Endothelial cell of umbilical vein (primary cell): ENCODE measurements around the gene SKA1. TPM values are rescaled to one million over a fixed set of nuclear protein-coding genes. Genes with fewer than 3 reads are reported as not detected.

ENCODE experiments used
- BruUV-seq: library from RNA; stranded (reverse); fragments of 400-500 nt; replicated peaks from 2 replicates; lab custom pipeline; 2021; lab: Mats Ljungman, UMichigan
- CTCF ChIA-PET: fragments of 300-600, 350-600 bp; sonication (Branson Sonifier 250); formaldehyde crosslinking; loops from one replicate; lab custom pipeline; 2021; ENCODE audit warnings: antibody characterized with exemption, inconsistent platforms; lab: Charles Lee
- POLR2A ChIA-PET: fragments of 300-600, 350-600 bp; sonication (Branson Sonifier 250); formaldehyde crosslinking; loops from one replicate; lab custom pipeline; 2021; ENCODE audit warnings: antibody characterized with exemption, inconsistent platforms; lab: Charles Lee
- DNase-seq: peaks from one replicate; pipeline ENCODE4 v3.0.0-alpha.2; 2011; ENCODE audit warnings: low read depth, low spot score
- FAIRE-seq: peaks from 2 replicates; lab custom pipeline; 2011; peaks lifted over from hg19 to GRCh38; lab: Jason Lieb, UNC
- H2AFZ ChIP-seq: 2 replicates; pipeline ENCODE4 v1.6.0; 2012; ENCODE audit warnings: low read depth, low read length, control low read depth, inconsistent platforms
- H3K27ac ChIP-seq: 2 replicates; pipeline ENCODE4 v1.5.1; 2011; ENCODE audit warnings: low read depth, mild to moderate bottlenecking, control low read depth, low read length, moderate library complexity; ENCODE audit not compliant: insufficient read depth
- H3K27me3 ChIP-seq, 2 experiments: 2 replicates each; pipeline versions ENCODE4 v1.6.0 to v1.6.1; 2011; ENCODE audit warnings: low read length in 2 of 2, mixed read lengths in 1 of 2; ENCODE audit not compliant: control insufficient read depth in 2 of 2, insufficient read depth in 2 of 2
- H3K36me3 ChIP-seq, 2 experiments: 2 replicates in 1 of 2; 3 replicates in 1 of 2; pipeline ENCODE4 v1.5.1; 2011; ENCODE audit warnings: low read length in 2 of 2, mild to moderate bottlenecking in 1 of 2, moderate library complexity in 1 of 2; ENCODE audit not compliant: control insufficient read depth in 2 of 2, insufficient read depth in 2 of 2; ENCODE audit errors: extremely low read depth in 1 of 2
- H3K4me1 ChIP-seq: 3 replicates; pipeline ENCODE4 v1.5.1; 2011; ENCODE audit warnings: mild to moderate bottlenecking, low read length; ENCODE audit not compliant: control insufficient read depth, insufficient read depth; ENCODE audit errors: extremely low read depth
- H3K4me2 ChIP-seq: 2 replicates; pipeline ENCODE4 v1.6.1; 2011; ENCODE audit warnings: low read length, control low read depth, mixed read lengths; ENCODE audit not compliant: insufficient read depth
- H3K4me3 ChIP-seq, 3 experiments: fragments of 200-600 bp in 1 of 3; sonication (generic), shearing (Covaris generic) in 1 of 3; replicated peaks in 1 of 3; 2 replicates each; pipeline ENCODE4 v1.5.1; 2011 to 2016; ENCODE audit warnings: control low read depth in 3 of 3, low read length in 3 of 3, mild to moderate bottlenecking in 2 of 3, inconsistent platforms in 1 of 3, low read depth in 1 of 3, moderate library complexity in 1 of 3; ENCODE audit not compliant: insufficient read depth in 1 of 3
- H3K79me2 ChIP-seq: 2 replicates; pipeline ENCODE4 v1.6.0; 2012; ENCODE audit warnings: low read length, inconsistent platforms; ENCODE audit not compliant: control insufficient read depth, insufficient read depth
- H3K9ac ChIP-seq: replicated peaks from 2 replicates; pipeline ENCODE3; 2011; ENCODE audit warnings: low read length, control low read depth; ENCODE audit not compliant: insufficient read depth; ENCODE audit errors: extremely low read depth
- H3K9me1 ChIP-seq: replicated peaks from 3 replicates; pipeline ENCODE4 v1.6.0; 2011; ENCODE audit warnings: mild to moderate bottlenecking, low read length; ENCODE audit not compliant: control insufficient read depth, insufficient read depth; ENCODE audit errors: extremely low read depth
- H3K9me3 ChIP-seq: replicated peaks from 2 replicates; pipeline ENCODE4 v1.5.1; 2012; ENCODE audit warnings: low read length, inconsistent platforms; ENCODE audit not compliant: control insufficient read depth, insufficient read depth
- H4K20me1 ChIP-seq: replicated peaks from 2 replicates; pipeline ENCODE3; 2011; ENCODE audit warnings: mild to moderate bottlenecking, low read length; ENCODE audit not compliant: control insufficient read depth, insufficient read depth; ENCODE audit errors: extremely low read depth
- EZH2 ChIP-seq: IDR thresholded peaks from 2 replicates; pipeline ENCODE4 v1.6.1; 2012; ENCODE audit warnings: borderline replicate concordance, low read depth, mild to moderate bottlenecking, moderate library complexity, low read length, inconsistent platforms; ENCODE audit not compliant: severe bottlenecking
- FOS ChIP-seq: IDR thresholded peaks from 2 replicates; pipeline ENCODE4 v1.6.1; 2011; ENCODE audit warnings: mild to moderate bottlenecking, low read length, moderate library complexity, borderline replicate concordance; ENCODE audit not compliant: insufficient read depth
- GATA2 ChIP-seq: IDR thresholded peaks from 2 replicates; pipeline ENCODE4 v1.7.0; 2011; ENCODE audit warnings: low read depth, mild to moderate bottlenecking, moderate library complexity, mixed read lengths, low read length; ENCODE audit not compliant: insufficient read length, insufficient read depth
- JUN ChIP-seq: IDR thresholded peaks from 2 replicates; pipeline ENCODE4 v1.6.1; 2011; ENCODE audit warnings: borderline replicate concordance, low read depth; ENCODE audit not compliant: insufficient read length, insufficient read depth
- MYC ChIP-seq: IDR thresholded peaks from one replicate; pipeline ENCODE4 v1.6.1; 2011; ENCODE audit warnings: mild to moderate bottlenecking, low read depth, low read length
- POLR2A ChIP-seq: IDR thresholded peaks from 2 replicates; pipeline ENCODE4 v1.6.1; 2012; ENCODE audit warnings: low read depth, mild to moderate bottlenecking, control low read depth, low read length
- POLR2AphosphoS5 ChIP-seq: IDR thresholded peaks from 2 replicates; pipeline ENCODE4 v1.6.1; 2012; ENCODE audit warnings: low read depth, mild to moderate bottlenecking, control low read depth, low read length, moderate library complexity; ENCODE audit not compliant: insufficient read depth
- dilution Hi-C: fragments of 300-500 bp; cut with MboI; formaldehyde crosslinking; loops from one replicate; pipeline ENCODE4 v1.15.0; 2019; ENCODE audit warnings: low sequenced_read_pairs; ENCODE audit not compliant: extremely low pct_ligation_motif_present
- intact Hi-C: fragments of 100-400 bp; cut with micrococcal nuclease; formaldehyde crosslinking; loops from one replicate; pipeline ENCODE4 v1.10.0; 2022
- polyA plus RNA-seq, 4 experiments: library from polyadenylated mRNA; depleted of rRNA in 3 of 4; stranded (reverse) in 3 of 4; unstranded in 1 of 4; fragments of >200 nt; gene quantifications; 2 replicates each; pipeline versions ENCODE4 v1.2.1 to v1.2.3, GENCODE V29; 2011 to 2012; ENCODE audit warnings: missing spikeins in 1 of 4
- total RNA-seq: library from RNA; stranded (reverse); gene quantifications from 2 replicates; pipeline ENCODE4 v1.2.3, GENCODE V29; 2021
- TF ChIP-seq, protein P1 (sequence below), 2 donors: IDR thresholded peaks; 1 replicate in 1 of 2; 2 replicates in 1 of 2; pipeline ENCODE4 v1.5.1; 2011; ENCODE audit warnings: low read length in 2 of 2, mild to moderate bottlenecking in 2 of 2, moderate library complexity in 2 of 2, control low read depth in 1 of 2, inconsistent platforms in 1 of 2, low read depth in 1 of 2; ENCODE audit not compliant: insufficient read depth in 1 of 2; ENCODE audit errors: extremely low read depth in 1 of 2
- TF ChIP-seq, protein P2 (sequence below): IDR thresholded peaks from 2 replicates; pipeline ENCODE4 v1.6.1; 2011; ENCODE audit not compliant: insufficient read depth, insufficient read length

Gene SKA1
- total and polyA plus RNA-seq, 2 donors (not counting 3 experiments of a cell fraction or from before 2014, with no cell fraction given): 8.7 to 23.9 TPM

GRCh38 chr18:50401295-50401694, 26.4 kb downstream of the SKA1 start:
- Histone ChIP-seq H3K4me1 (no peaks in the 10 kb centered on the region), H3K4me3 (no peak overlapping the region), H3K36me3 (no peaks in the 10 kb centered on the region), H4K20me1 (no peaks in the 10 kb centered on the region), H3K27ac (no peak overlapping the region), H3K79me2 (no peaks in the 10 kb centered on the region), H3K9me3 (no peaks in the 10 kb centered on the region), H3K4me2 (no peak overlapping the region), H2AFZ (no peak overlapping the region), H3K9me1 (no peaks in the 10 kb centered on the region), H3K9ac (no peak overlapping the region), H3K27me3 (peaks cover 43 to 67% of the 10 kb centered on the region in 2 experiments)
- CTCF ChIA-PET: no interaction called here
- POLR2A ChIA-PET: no interaction called here
- intact Hi-C loops (no loop called here), dilution Hi-C loops (no loop called here)
- DNase-seq: no peak
- FAIRE-seq: no peak
- no peak for TF ChIP-seq POLR2AphosphoS5
- BruUV-seq: no TSS peak

DNA sequence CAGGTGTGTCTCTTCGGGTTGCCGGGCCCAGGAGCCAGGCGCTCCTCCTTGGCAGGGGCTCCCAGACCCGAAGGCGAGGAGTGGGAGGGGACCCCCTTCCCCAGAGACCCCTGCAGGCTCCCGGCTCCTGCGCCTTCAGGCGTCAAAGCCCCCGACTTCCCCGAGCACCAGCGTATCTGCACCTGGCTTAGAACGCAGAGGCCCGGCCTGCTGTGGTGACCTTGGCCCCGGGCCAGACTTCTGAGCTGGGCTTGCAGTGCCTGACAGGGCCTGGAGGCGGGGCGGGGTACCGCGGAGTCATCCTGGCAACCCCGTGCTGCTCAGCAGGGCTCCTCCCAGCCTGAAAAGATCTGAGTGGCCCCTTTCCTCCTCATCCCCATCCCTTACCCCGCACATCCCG, 27.0 kb downstream of the SKA1 start:
- dilution Hi-C loops (no loop called here), intact Hi-C loops (no loop called here)
- Histone ChIP-seq H3K9me3 (no peaks in the 10 kb centered on the region), H3K4me1 (no peaks in the 10 kb centered on the region), H3K27me3 (peaks cover 45 to 68% of the 10 kb centered on the region in 2 experiments), H3K79me2 (no peaks in the 10 kb centered on the region), H2AFZ (no peak overlapping the region), H3K9me1 (no peaks in the 10 kb centered on the region), H3K36me3 (no peaks in the 10 kb centered on the region), H3K4me3 (no peak overlapping the region), H3K27ac (no peak overlapping the region), H3K9ac (no peak overlapping the region), H3K4me2 (no peak overlapping the region), H4K20me1 (no peaks in the 10 kb centered on the region)
- TF ChIP-seq GATA2: no peak
- no peak for TF ChIP-seq FOS
- TF ChIP-seq, protein P1, sequence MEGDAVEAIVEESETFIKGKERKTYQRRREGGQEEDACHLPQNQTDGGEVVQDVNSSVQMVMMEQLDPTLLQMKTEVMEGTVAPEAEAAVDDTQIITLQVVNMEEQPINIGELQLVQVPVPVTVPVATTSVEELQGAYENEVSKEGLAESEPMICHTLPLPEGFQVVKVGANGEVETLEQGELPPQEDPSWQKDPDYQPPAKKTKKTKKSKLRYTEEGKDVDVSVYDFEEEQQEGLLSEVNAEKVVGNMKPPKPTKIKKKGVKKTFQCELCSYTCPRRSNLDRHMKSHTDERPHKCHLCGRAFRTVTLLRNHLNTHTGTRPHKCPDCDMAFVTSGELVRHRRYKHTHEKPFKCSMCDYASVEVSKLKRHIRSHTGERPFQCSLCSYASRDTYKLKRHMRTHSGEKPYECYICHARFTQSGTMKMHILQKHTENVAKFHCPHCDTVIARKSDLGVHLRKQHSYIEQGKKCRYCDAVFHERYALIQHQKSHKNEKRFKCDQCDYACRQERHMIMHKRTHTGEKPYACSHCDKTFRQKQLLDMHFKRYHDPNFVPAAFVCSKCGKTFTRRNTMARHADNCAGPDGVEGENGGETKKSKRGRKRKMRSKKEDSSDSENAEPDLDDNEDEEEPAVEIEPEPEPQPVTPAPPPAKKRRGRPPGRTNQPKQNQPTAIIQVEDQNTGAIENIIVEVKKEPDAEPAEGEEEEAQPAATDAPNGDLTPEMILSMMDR (IDR thresholded peaks at IDR 0.05; ENCODE audit: extremely low read depth in 1 of 2, insufficient read depth in 1 of 2, low read depth in 1 of 2, low read length in 2 of 2): no peak
- TF ChIP-seq, protein P2, sequence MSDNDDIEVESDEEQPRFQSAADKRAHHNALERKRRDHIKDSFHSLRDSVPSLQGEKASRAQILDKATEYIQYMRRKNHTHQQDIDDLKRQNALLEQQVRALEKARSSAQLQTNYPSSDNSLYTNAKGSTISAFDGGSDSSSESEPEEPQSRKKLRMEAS: no peak
- no peak for TF ChIP-seq POLR2A
- TF ChIP-seq EZH2: no peak
- TF ChIP-seq JUN: no peak
- TF ChIP-seq POLR2AphosphoS5: no peak
- no peak for TF ChIP-seq MYC
- BruUV-seq: no TSS peak
- no peak for DNase-seq
- CTCF ChIA-PET: no interaction called here
- POLR2A ChIA-PET: no interaction called here
- no peak for FAIRE-seq
